GM19452 (cell line): ENCODE results near the gene TBC1D19.
"Not testable (repeated sequence)": the region's sequence is repeated elsewhere in the genome, so short reads cannot be mapped to it uniquely, and the experiment has no call there.

Experiments
- ATAC-seq: cut with Tn5 transposase; IDR thresholded peaks from one replicate; pipeline ENCODE4 v1.9.1; 2021; ENCODE audit not compliant: unreplicated experiment

Gene TBC1D19

DNA sequence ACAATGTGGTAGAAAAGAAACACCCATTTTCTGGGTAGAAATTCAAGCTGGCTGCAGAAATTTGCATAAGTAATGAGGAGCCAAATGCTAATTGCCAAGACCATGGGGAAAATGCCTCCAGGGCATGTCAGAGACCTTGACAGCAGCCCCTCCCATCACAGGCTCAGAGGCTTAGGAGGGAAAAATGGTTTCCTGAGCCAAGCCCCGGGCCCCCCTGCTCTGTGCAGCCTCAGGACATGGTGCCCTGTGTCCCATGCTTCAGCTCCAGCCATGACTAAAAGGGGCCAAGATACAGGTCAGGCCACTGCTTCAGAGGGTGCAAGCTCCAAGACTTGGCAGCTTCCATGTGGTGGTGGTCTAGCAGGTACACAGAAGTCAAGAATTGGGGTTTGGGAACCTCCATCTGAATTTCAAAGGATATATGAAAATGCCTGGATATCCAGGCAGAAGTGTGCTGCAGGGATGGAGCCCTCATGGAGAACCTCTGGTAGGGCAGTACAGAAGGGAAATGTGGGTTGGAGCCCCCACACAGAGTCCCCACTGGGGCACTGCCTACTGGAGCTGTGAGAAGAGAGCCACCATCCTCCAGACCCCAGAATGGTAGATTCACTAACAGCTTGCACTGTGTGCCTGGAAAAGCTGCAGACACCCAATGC is 95.3 kb downstream of the TBC1D19 start:
- ATAC-seq: not testable (repeated sequence)

- no peak for ATAC-seq
Observed at GRCh38 chr4:26682436-26682835, 98.6 kb downstream of the TBC1D19 start.

DNA sequence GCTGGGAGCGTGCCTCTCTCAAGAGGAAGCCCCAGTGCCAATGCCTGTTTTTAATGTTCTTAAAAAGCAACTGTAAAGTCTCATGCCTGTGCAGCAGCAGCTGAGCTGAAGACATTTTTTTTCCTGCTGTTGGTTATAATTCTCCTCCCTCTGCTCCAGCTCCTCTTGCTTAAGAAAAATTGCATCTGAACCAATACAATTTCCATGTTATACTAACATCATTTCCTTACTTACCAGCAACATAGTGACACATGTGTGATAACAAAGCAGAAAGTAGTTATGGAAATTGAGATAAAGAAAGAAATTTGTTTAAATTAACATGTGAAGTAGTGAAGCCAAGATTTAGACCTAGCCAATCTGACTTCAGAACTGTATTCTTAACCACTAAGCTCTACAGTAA is 101.4 kb downstream of the TBC1D19 start:
- ATAC-seq: no peak

DNA sequence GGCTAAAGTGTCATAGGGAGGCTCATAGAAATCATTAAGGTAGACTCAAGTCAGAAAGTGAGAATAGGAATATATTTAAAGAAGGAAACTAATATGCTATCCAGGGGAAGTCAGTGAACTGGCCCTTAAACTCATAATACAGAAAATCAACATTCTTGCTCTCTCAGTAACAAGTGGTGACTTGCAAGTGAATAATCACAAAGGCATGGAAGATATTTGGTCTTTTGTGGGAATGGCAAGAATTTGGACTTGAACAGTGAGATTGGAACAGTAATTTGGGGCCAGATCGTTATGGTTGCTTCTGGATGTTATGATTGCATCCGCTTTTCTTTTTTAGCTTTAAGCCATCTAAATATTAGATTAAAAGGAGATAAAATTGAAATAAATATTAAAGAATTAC is 103.8 kb downstream of the TBC1D19 start:
- no peak for ATAC-seq

GRCh38 chr4:26690506-26690905 is 106.6 kb downstream of the TBC1D19 start:
- ATAC-seq: no peak

GRCh38 chr4:26692014-26692726 is 108.3 kb downstream of the TBC1D19 start:
- no peak for ATAC-seq

- ATAC-seq: not testable (repeated sequence)
Observed at GRCh38 chr4:26694131-26694530, 110.2 kb downstream of the TBC1D19 start.

DNA sequence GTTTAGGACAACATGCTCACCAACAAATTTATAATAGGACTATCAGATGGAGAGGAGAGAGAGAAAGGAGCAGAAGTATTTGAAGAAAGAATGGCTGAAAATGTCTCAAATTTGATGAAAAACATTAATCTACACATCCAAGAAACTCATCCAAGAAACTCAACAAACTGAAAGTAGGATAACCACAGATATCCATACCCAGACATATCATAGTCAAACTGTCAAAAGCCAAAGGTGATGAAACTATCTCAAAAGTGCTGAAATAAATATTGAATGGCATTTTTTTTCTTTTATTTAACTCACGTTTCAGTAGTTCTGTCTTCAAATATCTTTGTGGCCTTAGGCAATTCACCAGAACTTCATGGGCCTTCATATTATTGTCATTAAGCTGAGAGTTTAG is 116.2 kb downstream of the TBC1D19 start:
- ATAC-seq: no peak

- no peak for ATAC-seq
Observed at GRCh38 chr4:26701095-26701494, 117.2 kb downstream of the TBC1D19 start.

DNA sequence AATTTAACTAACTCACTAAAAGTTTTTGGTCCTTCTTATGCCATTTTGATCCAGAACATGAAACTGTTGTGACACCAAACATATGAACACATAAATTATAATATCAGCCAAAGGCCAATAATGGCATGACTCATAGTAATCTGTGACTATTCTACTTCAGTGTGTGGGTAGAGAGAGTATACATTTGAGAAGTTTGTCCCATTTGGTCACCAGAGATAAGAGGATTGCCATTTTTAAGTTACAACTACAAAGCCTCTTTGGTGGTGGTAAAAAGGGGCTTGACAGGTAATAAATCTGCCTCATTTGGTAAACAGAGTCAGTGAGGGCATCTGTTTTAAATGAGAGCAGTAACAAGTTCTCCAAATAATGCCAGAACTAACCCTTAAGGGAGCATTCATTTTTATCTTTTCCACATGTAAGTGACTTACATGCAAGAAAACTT is 117.9 kb downstream of the TBC1D19 start:
- ATAC-seq: no peak

- no peak for ATAC-seq
Observed at GRCh38 chr4:26707342-26707741, 123.5 kb downstream of the TBC1D19 start.

DNA sequence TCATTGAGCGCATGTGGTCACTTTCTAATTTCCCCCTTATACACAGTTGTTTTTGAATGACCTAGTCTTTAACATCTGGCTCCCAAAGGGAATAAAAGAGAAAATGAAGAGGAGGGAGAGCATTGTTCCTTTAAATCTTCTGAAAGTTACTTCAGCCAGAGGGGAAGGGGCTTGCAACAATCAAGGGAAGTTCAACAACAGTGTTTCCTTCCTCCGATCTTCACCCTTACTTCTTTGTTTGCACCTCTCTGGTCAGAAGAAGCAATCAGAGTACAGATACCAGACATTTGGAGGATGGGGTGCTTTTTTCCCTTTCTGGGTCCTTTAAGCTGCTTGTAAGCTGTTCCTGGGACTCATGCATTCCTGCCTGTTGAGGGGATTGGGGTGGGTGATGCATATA is 125.4 kb downstream of the TBC1D19 start:
- no peak for ATAC-seq

DNA sequence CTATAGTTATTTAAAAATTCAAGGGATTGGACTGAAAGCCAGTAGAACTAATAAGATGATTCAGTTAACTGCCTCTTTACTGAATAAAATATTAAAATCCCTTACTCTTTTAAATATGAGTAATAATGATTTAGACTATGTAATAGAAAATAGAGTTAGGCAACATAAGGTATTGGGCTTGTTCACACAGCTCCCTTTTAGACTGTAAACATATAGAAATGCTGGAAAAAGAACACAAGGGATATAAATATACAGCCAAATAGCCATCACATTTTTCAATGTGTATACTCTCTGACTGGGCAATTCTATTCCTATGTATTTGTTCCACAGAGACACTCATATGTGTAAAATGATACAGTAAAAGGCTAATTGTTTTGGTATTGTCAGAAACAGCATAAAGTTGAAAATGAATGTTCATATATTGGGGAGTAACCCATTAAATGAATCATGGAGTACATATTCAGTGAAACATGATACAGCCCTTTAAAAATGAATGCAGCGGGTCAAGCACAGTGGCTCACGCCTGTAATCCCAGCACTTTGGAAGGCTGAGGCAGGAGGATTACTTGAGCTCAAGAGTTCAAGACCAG is 129.8 kb downstream of the TBC1D19 start:
- ATAC-seq: no peak

- ATAC-seq: no peak
Observed at GRCh38 chr4:26715636-26716242, 131.9 kb downstream of the TBC1D19 start.

GRCh38 chr4:26717332-26717731 is 133.4 kb downstream of the TBC1D19 start:
- no peak for ATAC-seq

DNA sequence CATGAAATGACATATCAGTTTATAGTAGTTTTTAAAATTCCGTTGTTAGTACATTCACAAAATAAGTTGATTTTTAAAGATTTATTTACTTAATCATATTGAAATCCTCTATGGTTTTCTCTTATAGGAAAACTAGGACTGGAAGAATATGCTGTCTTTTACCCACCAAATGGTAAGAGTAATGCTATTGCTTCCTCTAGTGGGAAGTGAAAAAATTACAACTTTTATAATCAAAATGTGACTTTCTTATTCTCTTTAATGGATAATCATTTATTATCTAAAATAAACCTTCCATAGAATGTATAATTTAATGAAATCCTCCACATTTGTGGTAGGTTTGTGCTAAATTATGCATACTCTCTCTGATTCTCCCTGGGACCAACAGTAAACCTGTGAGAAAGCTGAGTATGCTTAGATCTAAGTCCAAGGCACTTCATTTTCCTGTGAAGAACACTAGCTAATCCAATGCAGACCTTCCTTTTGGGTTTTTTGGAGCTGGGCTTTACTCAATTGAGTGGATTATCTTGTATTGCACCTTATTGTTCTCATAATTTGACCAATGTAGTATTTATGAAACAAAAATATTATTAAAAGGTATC is 136.2 kb downstream of the TBC1D19 start:
- no peak for ATAC-seq

- ATAC-seq: no peak
Observed at GRCh38 chr4:26721685-26722084, 137.8 kb downstream of the TBC1D19 start.

- peak; percentile 99 for ATAC-seq
Observed at GRCh38 chr4:26723216-26723615, 139.3 kb downstream of the TBC1D19 start.

GRCh38 chr4:26724534-26724933 is 140.7 kb downstream of the TBC1D19 start:
- ATAC-seq: no peak

- ATAC-seq: no peak
Observed at GRCh38 chr4:26726655-26727387, 142.9 kb downstream of the TBC1D19 start.

DNA sequence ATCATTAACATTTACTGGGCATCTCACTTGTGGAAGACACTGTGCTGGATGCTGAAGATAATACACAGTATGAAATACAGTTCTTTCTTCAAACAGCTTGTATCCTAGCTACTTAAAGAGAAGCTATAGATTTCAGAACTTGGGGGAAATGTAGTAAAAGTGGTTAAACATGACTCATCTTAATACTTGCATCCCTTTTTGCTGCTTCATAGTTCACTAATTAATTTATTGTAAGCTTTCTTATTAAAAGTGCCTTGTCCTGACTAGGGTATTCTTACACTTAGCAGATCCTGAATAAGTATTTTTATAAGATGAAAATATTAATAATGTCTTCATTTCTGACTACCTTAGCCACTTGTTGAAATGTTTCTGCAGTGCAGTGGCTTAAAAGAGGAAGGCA is 144.0 kb downstream of the TBC1D19 start:
- no peak for ATAC-seq
